GM12878 (cell line): Measurements from ENCODE around the gene LMTK2. TPM values are rescaled to one million over a fixed set of nuclear protein-coding genes. Genes with fewer than 3 reads are reported as not detected.

Source experiments
- DPF2 ChIP-seq: fragments of 450-650 bp; IDR thresholded peaks from 2 replicates; pipeline ENCODE4 v1.6.1; 2017; ENCODE audit warnings: mild to moderate bottlenecking
- EP300 ChIP-seq, 2 experiments: fragments of 150-350 bp in 1 of 2; IDR thresholded peaks; 2 replicates each; pipeline ENCODE4 v1.6.1; 2011 to 2012; ENCODE audit warnings: low read depth in 2 of 2, low read length in 2 of 2, borderline replicate concordance in 1 of 2, improper control_type of control experiment in 1 of 2, inconsistent platforms in 1 of 2; ENCODE audit not compliant: control insufficient read depth in 1 of 2
- IKZF1 ChIP-seq: fragments of 450-650 bp; conservative IDR thresholded peaks from 2 replicates; pipeline ENCODE4 v1.6.1; 2017; ENCODE audit warnings: antibody characterized with exemption, mild to moderate bottlenecking
- IRF4 ChIP-seq: IDR thresholded peaks from 2 replicates; pipeline ENCODE4 v1.6.1; 2011; ENCODE audit warnings: low read depth, low read length
- JUNB ChIP-seq: IDR thresholded peaks from 2 replicates; pipeline ENCODE4 v1.6.1; 2016; ENCODE audit warnings: antibody characterized with exemption, mild to moderate bottlenecking
- MEF2A ChIP-seq: IDR thresholded peaks from 2 replicates; pipeline ENCODE4 v1.6.1; 2011; ENCODE audit warnings: low read depth, mild to moderate bottlenecking, low read length, moderate library complexity; ENCODE audit not compliant: insufficient read depth
- MTA3 ChIP-seq: IDR thresholded peaks from 2 replicates; pipeline ENCODE4 v1.6.1; 2012; ENCODE audit warnings: low read length, inconsistent platforms, borderline replicate concordance
- RUNX3 ChIP-seq: IDR thresholded peaks from 2 replicates; pipeline ENCODE4 v1.6.1; 2012; ENCODE audit warnings: low read length, inconsistent platforms
- ZBED1 ChIP-seq: IDR thresholded peaks from 2 replicates; pipeline ENCODE4 v1.6.1; 2016; ENCODE audit warnings: borderline replicate concordance
- ZNF217 ChIP-seq: fragments of 450-650 bp; IDR thresholded peaks from 2 replicates; pipeline ENCODE4 v1.6.1; 2017; ENCODE audit warnings: antibody characterized with exemption, mild to moderate bottlenecking
- polyA plus RNA-seq, 11 experiments: library from polyadenylated mRNA; depleted of rRNA in 4 of 11; unstranded in 6 of 11; stranded (reverse) in 5 of 11; fragments of >200 nt; fragmentation: Nextera tagmentation in 4 of 11; fragmentation: Illumina TruSeq in 1 of 11; extraction: Ambion mirVana in 4 of 11; extraction: Trizol in 1 of 11; gene quantifications; 1 replicate in 1 of 11; 2 replicates in 10 of 11; pipeline versions ENCODE4 v1.2.1 to v1.2.3, GENCODE V29; 2011 to 2016; ENCODE audit warnings: inconsistent platforms in 2 of 11, missing spikeins in 2 of 11, low read depth in 1 of 11
- total RNA-seq, 4 experiments: library from RNA; depleted of rRNA in 3 of 4; stranded (reverse); fragments of >200 nt in 3 of 4; fragmentation: Illumina TruSeq in 1 of 4; extraction: Trizol in 1 of 4; gene quantifications; 2 replicates each; pipeline versions ENCODE4 v1.2.1 to v1.2.3, GENCODE V29; 2013 to 2021
- TF ChIP-seq, protein P1 (sequence below): fragments of 150-350 bp; IDR thresholded peaks from 2 replicates; pipeline ENCODE4 v1.6.1; 2014; ENCODE audit warnings: mild to moderate bottlenecking, low read depth, low read length
- TF ChIP-seq, protein P2 (sequence below): fragments of 450-650 bp; IDR thresholded peaks from 2 replicates; pipeline ENCODE4 v1.6.1; 2017; ENCODE audit warnings: mild to moderate bottlenecking
- TF ChIP-seq, protein P3 (sequence below): fragments of 450-650 bp; IDR thresholded peaks from 2 replicates; pipeline ENCODE4 v1.6.1; 2016; ENCODE audit warnings: mild to moderate bottlenecking
- TF ChIP-seq, protein P4 (sequence below): fragments of 450-650 bp; IDR thresholded peaks from 2 replicates; pipeline ENCODE4 v1.6.1; 2017; ENCODE audit warnings: mild to moderate bottlenecking, moderate library complexity
- TF ChIP-seq, protein P5 (sequence below): IDR thresholded peaks from 2 replicates; pipeline ENCODE4 v1.6.1; 2012; ENCODE audit warnings: low read length, inconsistent platforms
- TF ChIP-seq, protein P6 (sequence below): fragments of 450-650 bp; IDR thresholded peaks from 2 replicates; pipeline ENCODE4 v1.6.1; 2017; ENCODE audit warnings: mild to moderate bottlenecking, low read depth, inconsistent platforms; ENCODE audit not compliant: poor library complexity, severe bottlenecking

LMTK2 gene
- total and polyA plus RNA-seq, 10 of the 15 experiments (the other 5 are each of a cell fraction or from before 2014, with no cell fraction given) = 0.68 to 8.7 (median 4.6) TPM

DNA sequence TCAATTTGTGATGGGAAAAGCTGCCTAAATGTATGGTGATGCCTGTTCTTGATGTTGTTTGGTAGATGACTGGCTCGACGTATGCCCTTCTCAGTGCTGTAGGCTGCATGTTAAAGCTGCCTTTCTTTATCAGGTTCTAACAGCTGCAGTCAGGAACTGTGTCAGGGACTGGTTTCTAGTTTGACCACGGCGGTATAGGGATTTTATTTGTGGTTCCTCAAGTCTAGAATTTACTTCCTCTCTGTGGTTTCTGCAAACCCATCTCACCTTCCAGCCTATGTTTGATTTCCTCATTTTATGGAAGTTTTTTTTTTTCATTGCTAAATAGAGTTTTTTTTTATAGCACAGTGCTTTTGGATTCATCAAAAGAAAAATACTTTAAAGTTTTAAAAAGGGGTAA lies 26.5 kb downstream of the LMTK2 start (continued):
- TF ChIP-seq, protein P1, sequence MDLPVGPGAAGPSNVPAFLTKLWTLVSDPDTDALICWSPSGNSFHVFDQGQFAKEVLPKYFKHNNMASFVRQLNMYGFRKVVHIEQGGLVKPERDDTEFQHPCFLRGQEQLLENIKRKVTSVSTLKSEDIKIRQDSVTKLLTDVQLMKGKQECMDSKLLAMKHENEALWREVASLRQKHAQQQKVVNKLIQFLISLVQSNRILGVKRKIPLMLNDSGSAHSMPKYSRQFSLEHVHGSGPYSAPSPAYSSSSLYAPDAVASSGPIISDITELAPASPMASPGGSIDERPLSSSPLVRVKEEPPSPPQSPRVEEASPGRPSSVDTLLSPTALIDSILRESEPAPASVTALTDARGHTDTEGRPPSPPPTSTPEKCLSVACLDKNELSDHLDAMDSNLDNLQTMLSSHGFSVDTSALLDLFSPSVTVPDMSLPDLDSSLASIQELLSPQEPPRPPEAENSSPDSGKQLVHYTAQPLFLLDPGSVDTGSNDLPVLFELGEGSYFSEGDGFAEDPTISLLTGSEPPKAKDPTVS = no peak
- TF ChIP-seq, protein P2, sequence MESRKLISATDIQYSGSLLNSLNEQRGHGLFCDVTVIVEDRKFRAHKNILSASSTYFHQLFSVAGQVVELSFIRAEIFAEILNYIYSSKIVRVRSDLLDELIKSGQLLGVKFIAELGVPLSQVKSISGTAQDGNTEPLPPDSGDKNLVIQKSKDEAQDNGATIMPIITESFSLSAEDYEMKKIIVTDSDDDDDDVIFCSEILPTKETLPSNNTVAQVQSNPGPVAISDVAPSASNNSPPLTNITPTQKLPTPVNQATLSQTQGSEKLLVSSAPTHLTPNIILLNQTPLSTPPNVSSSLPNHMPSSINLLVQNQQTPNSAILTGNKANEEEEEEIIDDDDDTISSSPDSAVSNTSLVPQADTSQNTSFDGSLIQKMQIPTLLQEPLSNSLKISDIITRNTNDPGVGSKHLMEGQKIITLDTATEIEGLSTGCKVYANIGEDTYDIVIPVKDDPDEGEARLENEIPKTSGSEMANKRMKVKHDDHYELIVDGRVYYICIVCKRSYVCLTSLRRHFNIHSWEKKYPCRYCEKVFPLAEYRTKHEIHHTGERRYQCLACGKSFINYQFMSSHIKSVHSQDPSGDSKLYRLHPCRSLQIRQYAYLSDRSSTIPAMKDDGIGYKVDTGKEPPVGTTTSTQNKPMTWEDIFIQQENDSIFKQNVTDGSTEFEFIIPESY = no peak
- TF ChIP-seq EP300 (IDR thresholded peaks at IDR 0.05; ENCODE audit: borderline replicate concordance in 1 of 2, control insufficient read depth in 1 of 2, low read depth in 2 of 2, low read length in 2 of 2) = peak in 1 of 2 experiments; percentile 82; a peak in 3 of 4 replicates
- TF ChIP-seq, protein P3, sequence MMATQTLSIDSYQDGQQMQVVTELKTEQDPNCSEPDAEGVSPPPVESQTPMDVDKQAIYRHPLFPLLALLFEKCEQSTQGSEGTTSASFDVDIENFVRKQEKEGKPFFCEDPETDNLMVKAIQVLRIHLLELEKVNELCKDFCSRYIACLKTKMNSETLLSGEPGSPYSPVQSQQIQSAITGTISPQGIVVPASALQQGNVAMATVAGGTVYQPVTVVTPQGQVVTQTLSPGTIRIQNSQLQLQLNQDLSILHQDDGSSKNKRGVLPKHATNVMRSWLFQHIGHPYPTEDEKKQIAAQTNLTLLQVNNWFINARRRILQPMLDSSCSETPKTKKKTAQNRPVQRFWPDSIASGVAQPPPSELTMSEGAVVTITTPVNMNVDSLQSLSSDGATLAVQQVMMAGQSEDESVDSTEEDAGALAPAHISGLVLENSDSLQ = 0 out of 2 replicates have a peak, but pooled peaks have one; percentile 27
- TF ChIP-seq ZBED1 = 0 out of 2 replicates have a peak, but pooled peaks have one; percentile 49
- TF ChIP-seq IRF4 = 0 out of 2 replicates have a peak, but pooled peaks have one; percentile 31
- 0 out of 2 replicates have a peak, but pooled peaks have one; percentile 42 for TF ChIP-seq DPF2
- TF ChIP-seq, protein P4, sequence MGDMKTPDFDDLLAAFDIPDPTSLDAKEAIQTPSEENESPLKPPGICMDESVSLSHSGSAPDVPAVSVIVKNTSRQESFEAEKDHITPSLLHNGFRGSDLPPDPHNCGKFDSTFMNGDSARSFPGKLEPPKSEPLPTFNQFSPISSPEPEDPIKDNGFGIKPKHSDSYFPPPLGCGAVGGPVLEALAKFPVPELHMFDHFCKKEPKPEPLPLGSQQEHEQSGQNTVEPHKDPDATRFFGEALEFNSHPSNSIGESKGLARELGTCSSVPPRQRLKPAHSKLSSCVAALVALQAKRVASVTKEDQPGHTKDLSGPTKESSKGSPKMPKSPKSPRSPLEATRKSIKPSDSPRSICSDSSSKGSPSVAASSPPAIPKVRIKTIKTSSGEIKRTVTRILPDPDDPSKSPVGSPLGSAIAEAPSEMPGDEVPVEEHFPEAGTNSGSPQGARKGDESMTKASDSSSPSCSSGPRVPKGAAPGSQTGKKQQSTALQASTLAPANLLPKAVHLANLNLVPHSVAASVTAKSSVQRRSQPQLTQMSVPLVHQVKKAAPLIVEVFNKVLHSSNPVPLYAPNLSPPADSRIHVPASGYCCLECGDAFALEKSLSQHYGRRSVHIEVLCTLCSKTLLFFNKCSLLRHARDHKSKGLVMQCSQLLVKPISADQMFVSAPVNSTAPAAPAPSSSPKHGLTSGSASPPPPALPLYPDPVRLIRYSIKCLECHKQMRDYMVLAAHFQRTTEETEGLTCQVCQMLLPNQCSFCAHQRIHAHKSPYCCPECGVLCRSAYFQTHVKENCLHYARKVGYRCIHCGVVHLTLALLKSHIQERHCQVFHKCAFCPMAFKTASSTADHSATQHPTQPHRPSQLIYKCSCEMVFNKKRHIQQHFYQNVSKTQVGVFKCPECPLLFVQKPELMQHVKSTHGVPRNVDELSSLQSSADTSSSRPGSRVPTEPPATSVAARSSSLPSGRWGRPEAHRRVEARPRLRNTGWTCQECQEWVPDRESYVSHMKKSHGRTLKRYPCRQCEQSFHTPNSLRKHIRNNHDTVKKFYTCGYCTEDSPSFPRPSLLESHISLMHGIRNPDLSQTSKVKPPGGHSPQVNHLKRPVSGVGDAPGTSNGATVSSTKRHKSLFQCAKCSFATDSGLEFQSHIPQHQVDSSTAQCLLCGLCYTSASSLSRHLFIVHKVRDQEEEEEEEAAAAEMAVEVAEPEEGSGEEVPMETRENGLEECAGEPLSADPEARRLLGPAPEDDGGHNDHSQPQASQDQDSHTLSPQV = no peak
- TF ChIP-seq, protein P5, sequence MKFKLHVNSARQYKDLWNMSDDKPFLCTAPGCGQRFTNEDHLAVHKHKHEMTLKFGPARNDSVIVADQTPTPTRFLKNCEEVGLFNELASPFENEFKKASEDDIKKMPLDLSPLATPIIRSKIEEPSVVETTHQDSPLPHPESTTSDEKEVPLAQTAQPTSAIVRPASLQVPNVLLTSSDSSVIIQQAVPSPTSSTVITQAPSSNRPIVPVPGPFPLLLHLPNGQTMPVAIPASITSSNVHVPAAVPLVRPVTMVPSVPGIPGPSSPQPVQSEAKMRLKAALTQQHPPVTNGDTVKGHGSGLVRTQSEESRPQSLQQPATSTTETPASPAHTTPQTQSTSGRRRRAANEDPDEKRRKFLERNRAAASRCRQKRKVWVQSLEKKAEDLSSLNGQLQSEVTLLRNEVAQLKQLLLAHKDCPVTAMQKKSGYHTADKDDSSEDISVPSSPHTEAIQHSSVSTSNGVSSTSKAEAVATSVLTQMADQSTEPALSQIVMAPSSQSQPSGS = peak; percentile 72; the same call in 1 of the 2 replicates
- TF ChIP-seq JUNB = peak; percentile 30; the same call in 1 of the 2 replicates
- no peak for TF ChIP-seq MEF2A
- peak; percentile 100 for TF ChIP-seq RUNX3
- 0 out of 2 replicates have a peak, but pooled peaks have one; percentile 35 for TF ChIP-seq ZNF217
- peak; percentile 95; the same call in 1 of the 2 replicates for TF ChIP-seq MTA3
- TF ChIP-seq IKZF1 = peak; percentile 87
- TF ChIP-seq, protein P6, sequence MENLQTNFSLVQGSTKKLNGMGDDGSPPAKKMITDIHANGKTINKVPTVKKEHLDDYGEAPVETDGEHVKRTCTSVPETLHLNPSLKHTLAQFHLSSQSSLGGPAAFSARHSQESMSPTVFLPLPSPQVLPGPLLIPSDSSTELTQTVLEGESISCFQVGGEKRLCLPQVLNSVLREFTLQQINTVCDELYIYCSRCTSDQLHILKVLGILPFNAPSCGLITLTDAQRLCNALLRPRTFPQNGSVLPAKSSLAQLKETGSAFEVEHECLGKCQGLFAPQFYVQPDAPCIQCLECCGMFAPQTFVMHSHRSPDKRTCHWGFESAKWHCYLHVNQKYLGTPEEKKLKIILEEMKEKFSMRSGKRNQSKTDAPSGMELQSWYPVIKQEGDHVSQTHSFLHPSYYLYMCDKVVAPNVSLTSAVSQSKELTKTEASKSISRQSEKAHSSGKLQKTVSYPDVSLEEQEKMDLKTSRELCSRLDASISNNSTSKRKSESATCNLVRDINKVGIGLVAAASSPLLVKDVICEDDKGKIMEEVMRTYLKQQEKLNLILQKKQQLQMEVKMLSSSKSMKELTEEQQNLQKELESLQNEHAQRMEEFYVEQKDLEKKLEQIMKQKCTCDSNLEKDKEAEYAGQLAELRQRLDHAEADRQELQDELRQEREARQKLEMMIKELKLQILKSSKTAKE = peak; percentile 85
